Hair follicular keratinocyte (primary cell): Measurements from ENCODE around the gene PGM2L1. TPM values are rescaled to one million over a fixed set of nuclear protein-coding genes. Genes with fewer than 3 reads are reported as not detected.

Source experiments
- total RNA-seq: library from RNA; depleted of rRNA; stranded (reverse); fragments of >200 nt; gene quantifications from 2 replicates; pipeline ENCODE4 v1.2.3, GENCODE V29; 2015

The PGM2L1 gene
- 1.6 and 1.7 TPM in 2 replicates for total RNA-seq

DNA sequence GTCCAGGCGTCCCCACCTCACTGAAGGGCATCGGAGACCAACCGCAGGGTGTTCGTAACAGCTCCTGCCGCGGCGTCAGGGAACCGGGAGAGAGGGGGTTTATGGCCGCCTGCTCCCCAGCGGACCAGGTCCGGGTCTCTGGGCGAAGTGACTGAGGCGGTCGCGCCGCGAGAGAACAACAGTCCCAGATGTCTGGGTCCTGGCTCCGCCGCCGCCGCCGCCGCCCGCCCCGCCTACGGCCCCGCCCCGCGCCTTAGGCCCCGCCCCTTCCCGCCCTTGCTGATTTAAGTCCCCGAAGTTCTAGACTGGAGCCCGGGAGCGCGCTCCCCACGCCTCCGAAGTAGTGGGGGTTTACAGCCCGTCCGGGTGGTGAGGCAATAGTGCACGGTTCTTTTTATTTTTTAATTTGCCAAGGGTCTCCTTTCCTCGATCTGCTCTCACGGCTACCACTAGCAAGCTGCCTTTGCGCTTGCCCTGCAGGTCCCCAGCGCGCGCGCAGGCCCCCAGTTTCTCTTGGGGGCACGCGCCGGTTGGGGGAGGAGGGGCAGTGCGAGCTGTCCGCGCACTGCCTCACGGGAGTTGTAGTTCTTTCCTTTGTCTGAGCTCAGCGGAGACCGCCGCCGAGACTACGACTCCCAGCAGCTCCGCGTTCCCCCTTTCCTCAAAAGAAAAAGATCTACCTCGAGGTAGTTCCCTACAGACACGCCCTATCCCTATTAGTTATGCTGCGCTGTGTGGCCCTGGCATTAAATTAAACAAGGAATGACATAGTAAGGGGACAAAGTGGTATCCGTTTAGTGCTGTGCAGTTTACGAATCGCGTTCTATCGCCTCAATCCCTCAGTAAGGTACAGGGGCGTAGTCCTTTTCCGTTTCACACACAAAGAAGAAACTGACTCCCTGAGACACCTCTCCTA, at the start of gene PGM2L1:
TSS of gene PGM2L1 (minus strand) at position 190 of the 916 bp plus-strand sequence. CDS start 272 bp downstream, outside the sequence.

DNA sequence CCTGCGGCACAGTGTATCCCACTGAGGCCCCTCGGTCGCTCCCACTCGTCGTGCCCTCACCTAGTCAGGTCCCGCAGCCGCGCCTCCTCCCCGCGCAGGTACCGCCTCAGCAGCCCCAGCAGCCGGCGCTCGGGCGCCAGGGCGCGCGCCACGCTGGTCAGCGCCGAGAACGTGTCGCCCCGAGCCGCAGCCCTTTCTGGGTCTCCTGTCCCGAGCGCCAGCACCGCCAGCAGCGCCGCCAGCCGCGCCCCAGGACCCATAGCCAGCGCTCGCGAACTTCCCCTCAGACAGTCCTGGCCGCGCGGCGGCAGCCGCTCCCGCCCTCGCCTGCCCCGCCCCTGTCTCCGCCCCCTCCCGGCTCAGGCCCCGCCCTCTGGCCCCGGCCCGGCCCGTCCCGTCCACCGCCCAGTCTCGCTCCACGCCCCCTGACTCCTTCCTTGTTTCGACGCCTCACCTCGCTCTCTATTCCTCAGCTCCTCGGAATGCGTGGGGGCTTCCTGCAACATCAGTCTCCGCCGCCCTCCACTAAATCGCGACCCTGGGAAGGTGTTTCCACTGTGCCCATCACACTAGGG, 86.8 kb downstream of the PGM2L1 start, which contains the start of gene P4HA3:
TSS of gene P4HA3 (minus strand) at position 289 of the 575 bp plus-strand sequence. CDS start at position 260, 29 bp downstream.

Other genes starting within 250 kb of the PGM2L1 start
- gene C2CD3, start 227.4 kb downstream of the PGM2L1 start, total RNA-seq, result 5.4 and 11.4 TPM in 2 replicates
- gene PPME1, start 227.1 kb downstream of the PGM2L1 start, total RNA-seq, result 25.7 and 26.4 TPM in 2 replicates
- gene P4HA3, start 86.8 kb downstream of the PGM2L1 start, total RNA-seq, result 1.1 and 3.7 TPM in 2 replicates
- not detected in 2 replicates for gene KCNE3, start 69.1 kb upstream of the PGM2L1 start, total RNA-seq
- gene LIPT2, start 95.3 kb upstream of the PGM2L1 start, total RNA-seq, result 2.4 and 4.6 TPM in 2 replicates
- 8.4 and 15.1 TPM in 2 replicates for gene POLD3, start 194.1 kb upstream of the PGM2L1 start, total RNA-seq